ENCODE data around the gene CNNM1.

The CNNM1 gene

GRCh38 chr10:99357691-99358090 lies 28.5 kb downstream of the CNNM1 start:
- H3K4me3 ChIP-seq (ENCODE audit: low read depth, low read length), result no peak overlapping the region
- no peak for DNase-seq (ENCODE audit: low read depth)
- no peak for TF ChIP-seq CTCF (IDR thresholded peaks at IDR 0.05; ENCODE audit: insufficient read depth, low read depth, low read length, missing control alignments)

- DNase-seq (ENCODE audit: low read depth), result no peak
- no peak overlapping the region for H3K4me3 ChIP-seq (ENCODE audit: low read depth, low read length)
- no peak for TF ChIP-seq CTCF (IDR thresholded peaks at IDR 0.05; ENCODE audit: insufficient read depth, low read depth, low read length, missing control alignments)
Observed at GRCh38 chr10:99358101-99358500, 28.9 kb downstream of the CNNM1 start.

GRCh38 chr10:99360934-99361333 lies 31.8 kb downstream of the CNNM1 start:
- H3K4me3 ChIP-seq (ENCODE audit: low read depth, low read length), result no peak overlapping the region
- DNase-seq (ENCODE audit: low read depth), result no peak
- TF ChIP-seq CTCF (IDR thresholded peaks at IDR 0.05; ENCODE audit: insufficient read depth, low read depth, low read length, missing control alignments), result no peak

- no peak for TF ChIP-seq CTCF (IDR thresholded peaks at IDR 0.05; ENCODE audit: insufficient read depth, low read depth, low read length, missing control alignments)
- no peak overlapping the region for H3K4me3 ChIP-seq (ENCODE audit: low read depth, low read length)
- no peak for DNase-seq (ENCODE audit: low read depth)
Observed at GRCh38 chr10:99364125-99364524, 35.0 kb downstream of the CNNM1 start.

- DNase-seq (ENCODE audit: low read depth), result no peak
- no peak overlapping the region for H3K4me3 ChIP-seq (ENCODE audit: low read depth, low read length)
- no peak for TF ChIP-seq CTCF (IDR thresholded peaks at IDR 0.05; ENCODE audit: insufficient read depth, low read depth, low read length, missing control alignments)
Observed at GRCh38 chr10:99365311-99365710, 36.2 kb downstream of the CNNM1 start.

- no peak for TF ChIP-seq CTCF (IDR thresholded peaks at IDR 0.05; ENCODE audit: insufficient read depth, low read depth, low read length, missing control alignments)
- no peak for DNase-seq (ENCODE audit: low read depth)
- no peak overlapping the region for H3K4me3 ChIP-seq (ENCODE audit: low read depth, low read length)
Observed at GRCh38 chr10:99365736-99366135, 36.6 kb downstream of the CNNM1 start.

GRCh38 chr10:99366666-99367065 lies 37.5 kb downstream of the CNNM1 start:
- DNase-seq (ENCODE audit: low read depth), result no peak
- H3K4me3 ChIP-seq (ENCODE audit: low read depth, low read length), result no peak overlapping the region
- no peak for TF ChIP-seq CTCF (IDR thresholded peaks at IDR 0.05; ENCODE audit: insufficient read depth, low read depth, low read length, missing control alignments)
